Embryonic facial prominence (tissue), 1 donor: ENCODE data around the gene IPO13.
A peak's percentile ranks its signal among the peaks of the same experiment; 100 is the strongest.

Source experiments
- DNase-seq: peaks from one replicate; pipeline ENCODE4 v3.0.0-alpha.2; 2016; ENCODE audit errors: extremely low spot score

The IPO13 gene

DNA sequence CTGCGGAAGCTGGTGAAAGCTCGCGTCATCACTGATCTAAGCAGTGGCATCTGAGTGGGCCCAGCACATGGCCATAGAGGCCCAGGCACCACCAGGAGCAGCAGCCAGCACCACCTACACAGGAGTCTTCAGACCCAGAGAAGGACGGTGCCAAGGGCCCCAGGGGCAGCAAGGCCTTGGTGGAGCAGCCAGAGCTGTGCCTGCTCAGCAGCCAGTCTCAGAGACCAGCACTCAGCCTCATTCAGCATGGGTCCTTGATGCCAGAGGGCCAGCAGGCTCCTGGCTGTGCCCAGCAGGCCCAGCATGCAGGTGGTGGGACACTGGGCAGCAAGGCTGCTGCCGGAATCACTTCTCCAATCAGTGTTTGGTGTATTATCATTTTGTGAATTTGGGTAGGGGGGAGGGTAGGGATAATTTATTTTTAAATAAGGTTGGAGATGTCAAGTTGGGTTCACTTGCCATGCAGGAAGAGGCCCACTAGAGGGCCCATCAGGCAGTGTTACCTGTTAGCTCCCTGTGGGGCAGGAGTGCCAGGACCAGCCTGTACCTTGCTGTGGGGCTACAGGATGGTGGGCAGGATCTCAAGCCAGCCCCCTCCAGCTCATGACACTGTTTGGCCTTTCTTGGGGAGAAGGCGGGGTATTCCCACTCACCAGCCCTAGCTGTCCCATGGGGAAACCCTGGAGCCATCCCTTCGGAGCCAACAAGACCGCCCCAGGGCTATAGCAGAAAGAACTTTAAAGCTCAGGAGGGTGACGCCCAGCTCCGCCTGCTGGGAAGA lies 16.4 kb upstream of the IPO13 start:
- DNase-seq, result no peak

DNA sequence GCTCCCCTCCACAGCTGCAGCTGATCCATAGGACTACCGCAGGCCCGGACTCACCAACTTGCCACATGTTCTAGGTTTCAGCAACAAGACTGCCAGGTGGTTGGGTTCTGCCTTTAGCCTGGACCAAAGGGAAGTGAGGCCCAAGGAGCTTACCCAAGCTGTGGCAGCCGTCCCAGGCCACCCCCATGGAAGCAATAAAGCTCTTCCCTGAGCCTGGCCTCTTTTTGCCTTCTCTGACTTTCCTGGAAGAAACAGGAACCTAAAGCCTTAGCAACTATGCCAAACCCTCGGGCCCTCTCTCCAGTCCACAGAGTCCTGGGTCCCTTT lies 15.8 kb upstream of the IPO13 start:
- DNase-seq, result no peak

DNA sequence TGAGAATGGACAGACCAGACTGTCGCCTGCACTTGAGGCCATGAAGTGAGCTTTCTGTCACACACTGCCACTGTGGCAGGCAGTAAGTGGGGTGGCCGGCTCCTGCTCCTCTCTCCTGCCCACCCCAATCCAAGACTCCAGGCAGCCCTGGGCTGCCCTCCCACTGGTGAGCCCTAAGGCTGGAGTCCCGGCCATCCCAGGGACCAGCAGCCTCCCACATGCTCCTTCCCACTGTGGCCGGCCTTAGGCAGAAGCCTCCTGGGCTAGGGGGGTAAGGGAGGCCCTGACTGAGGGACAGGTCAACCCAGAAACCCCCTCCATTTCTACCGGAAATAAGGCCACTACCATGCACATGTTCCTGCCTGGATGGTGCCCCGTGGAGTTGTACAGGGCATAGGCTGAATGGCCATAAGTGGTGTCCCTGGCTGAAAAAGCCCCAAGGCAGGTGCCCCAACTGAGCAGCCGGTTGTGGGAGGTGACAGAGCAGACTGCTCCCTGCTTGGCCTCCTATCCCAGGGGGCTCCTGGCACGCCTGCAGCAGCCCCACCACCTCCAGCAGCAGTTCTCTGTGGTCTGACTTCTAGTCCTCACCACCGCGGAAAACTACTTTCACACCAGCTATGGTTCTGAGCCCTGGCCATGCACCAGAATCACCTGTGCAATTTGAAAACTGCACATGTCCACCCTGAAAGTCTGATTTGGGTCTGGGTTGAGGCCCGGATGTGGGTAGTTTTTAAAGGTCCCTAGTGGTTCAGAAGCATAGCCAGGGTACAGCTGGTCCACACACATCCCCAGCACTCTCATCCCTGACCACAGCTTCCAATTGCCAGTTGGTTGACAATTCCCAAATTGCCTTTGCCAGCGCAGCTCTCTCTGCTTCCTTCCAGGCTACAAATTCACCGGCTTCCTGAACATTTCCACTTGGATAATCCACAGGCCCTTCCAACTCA lies 14.8 kb upstream of the IPO13 start:
- DNase-seq, result no peak

DNA sequence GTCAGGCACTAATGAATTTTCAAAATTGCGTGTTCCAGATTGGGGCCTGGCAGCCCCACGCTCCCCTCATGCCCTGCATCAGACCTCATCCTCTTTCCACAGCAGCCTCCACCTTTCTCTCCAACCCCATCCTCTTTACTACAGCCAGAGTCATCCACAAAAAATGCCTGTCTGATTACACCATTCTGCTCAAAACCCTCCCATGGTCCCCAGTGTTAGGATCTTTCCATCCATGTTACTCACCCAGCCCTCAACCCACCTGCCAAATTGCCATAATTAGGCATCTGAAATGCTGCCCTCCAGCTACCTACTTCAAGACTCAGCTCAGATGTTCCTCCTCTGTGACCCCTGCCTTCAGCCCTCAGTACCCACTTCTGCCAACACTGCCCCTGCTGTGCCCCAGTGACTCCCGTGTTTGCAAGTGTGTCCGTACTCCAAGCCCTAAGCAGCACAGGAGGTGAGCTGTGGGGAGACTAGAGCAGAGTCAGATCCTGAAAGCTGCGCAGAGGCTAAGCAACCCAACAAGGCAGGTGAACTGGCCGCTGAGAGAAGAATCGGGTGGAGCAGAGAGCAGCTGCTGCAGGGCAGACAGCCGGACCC lies 13.9 kb upstream of the IPO13 start:
- DNase-seq, result no peak

DNA sequence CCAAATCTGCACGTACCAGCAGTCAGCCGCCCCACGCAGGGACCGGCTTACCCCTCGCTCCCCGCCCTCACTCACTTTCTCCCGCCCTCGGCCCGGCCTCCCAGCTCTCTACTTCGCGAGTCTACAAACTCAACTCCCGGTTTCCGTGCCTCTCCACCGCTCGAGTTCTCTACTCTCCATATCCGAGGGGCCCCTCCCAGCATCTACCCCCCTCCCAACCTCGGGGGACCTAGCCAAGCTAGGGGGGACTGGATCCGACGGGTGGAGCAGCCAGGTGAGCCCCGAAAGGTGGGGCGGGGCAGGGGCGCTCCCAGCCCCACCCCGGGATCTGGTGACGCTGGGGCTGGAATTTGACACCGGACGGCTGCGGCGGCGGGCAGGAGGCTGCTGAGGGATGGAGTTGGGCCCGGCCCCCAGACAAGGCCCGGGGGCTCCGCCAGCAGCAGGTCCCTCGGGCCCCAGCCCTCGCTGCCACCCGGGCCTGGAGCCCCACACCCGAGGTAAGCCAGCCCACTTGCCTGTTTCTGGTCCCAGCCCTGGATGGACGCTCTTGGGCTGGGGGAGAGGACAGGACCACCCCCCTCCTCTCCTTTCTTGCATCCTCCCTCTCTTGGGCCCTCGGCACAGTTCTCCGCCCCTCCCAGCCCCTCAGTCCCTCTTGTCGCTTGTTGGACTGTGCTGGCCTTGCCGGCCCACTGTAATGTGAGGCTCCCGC lies 13.2 kb upstream of the IPO13 start, which contains the start of gene ARTN:
Gene ARTN, plus strand, starts transcription at position 416 of the 715 bp plus-strand sequence. CDS start 1,856 bp downstream, outside the sequence.
- no peak for DNase-seq

DNA sequence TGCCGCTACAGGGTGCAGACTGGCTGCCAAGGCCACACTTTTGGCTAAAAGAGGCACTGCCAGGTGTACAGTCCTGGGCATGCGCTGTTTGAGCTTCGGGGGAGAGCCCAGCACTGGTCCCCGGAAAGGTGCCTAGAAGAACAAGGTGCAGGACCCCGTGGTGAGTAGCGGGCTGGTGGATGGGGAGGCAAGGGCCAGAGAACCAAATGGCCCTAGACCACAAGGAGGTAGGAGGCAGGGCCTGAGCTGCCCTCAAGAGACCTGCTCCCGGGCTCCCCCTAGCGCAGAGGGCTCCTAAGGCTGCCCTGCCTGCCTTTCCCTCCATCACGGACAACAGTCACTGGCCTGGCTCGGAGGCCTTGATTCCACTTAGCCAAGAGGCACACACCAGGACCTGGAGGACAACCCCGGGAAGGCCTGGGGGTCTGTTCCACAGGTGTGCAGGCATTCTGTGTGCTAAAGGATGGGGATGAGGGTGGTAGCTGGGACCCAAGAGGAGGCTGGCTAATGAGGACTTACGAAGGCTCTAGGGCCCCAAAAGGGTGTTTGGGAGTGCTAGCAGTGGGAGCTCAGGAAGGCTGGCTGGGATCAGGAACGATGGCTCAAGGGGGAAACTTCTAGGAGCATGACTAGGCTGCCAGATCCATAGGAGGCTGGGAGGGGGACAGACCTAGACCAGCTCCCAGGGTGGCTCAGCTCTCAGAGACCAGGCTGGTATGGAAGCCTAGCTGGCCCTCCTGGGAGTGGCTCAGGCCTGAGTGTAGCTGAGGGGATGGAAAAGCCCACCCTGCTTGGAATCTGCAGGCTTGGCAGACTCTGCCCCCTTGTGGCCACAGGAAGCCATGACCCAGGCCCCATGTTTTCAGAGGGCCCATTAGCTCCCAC lies 12.4 kb upstream of the IPO13 start:
- peak; percentile 51 for DNase-seq

DNA sequence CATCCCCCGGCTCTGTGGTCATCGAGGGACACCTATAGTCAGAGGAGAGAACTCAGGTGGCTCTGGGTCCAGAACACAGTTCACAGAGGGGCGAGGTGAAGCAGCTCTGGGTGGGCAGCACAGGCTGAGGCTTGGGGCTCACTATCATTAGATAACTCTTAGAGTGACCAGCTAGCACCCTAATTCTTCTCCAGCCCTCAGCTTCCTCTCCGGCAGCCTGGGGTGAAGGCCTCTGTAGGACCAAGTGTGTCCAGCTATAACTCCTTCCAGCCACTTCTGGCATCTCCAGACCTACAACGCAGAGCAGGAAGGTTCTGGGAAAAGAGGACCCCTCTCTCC lies 11.8 kb upstream of the IPO13 start:
- no peak for DNase-seq

DNA sequence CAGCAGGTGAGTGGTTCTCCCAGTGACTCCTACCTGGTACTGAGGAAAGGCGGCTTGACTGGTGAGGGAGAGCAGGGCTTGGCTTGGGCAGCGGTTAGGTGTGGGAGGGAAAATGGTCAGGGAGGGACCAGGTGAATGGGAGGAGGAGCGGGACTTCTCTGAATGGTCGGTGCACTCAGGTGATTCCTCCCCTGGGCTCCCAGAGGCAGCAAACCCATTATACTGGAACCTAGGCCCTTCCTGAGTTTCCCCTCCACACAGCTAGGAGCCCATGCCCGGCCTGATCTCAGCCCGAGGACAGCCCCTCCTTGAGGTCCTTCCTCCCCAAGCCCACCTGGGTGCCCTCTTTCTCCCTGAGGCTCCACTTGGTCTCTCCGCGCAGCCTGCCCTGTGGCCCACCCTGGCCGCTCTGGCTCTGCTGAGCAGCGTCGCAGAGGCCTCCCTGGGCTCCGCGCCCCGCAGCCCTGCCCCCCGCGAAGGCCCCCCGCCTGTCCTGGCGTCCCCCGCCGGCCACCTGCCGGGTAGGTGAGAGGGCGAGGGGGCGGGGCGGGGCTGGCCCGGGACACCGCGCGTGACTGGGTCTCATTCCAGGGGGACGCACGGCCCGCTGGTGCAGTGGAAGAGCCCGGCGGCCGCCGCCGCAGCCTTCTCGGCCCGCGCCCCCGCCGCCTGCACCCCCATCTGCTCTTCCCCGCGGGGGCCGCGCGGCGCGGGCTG lies 10.9 kb upstream of the IPO13 start:
- DNase-seq, result no peak

DNA sequence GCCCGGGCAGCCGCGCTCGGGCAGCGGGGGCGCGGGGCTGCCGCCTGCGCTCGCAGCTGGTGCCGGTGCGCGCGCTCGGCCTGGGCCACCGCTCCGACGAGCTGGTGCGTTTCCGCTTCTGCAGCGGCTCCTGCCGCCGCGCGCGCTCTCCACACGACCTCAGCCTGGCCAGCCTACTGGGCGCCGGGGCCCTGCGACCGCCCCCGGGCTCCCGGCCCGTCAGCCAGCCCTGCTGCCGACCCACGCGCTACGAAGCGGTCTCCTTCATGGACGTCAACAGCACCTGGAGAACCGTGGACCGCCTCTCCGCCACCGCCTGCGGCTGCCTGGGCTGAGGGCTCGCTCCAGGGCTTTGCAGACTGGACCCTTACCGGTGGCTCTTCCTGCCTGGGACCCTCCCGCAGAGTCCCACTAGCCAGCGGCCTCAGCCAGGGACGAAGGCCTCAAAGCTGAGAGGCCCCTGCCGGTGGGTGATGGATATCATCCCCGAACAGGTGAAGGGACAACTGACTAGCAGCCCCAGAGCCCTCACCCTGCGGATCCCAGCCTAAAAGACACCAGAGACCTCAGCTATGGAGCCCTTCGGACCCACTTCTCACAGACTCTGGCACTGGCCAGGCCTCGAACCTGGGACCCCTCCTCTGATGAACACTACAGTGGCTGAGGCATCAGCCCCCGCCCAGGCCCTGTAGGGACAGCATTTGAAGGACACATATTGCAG lies 10.2 kb upstream of the IPO13 start:
- no peak for DNase-seq

DNA sequence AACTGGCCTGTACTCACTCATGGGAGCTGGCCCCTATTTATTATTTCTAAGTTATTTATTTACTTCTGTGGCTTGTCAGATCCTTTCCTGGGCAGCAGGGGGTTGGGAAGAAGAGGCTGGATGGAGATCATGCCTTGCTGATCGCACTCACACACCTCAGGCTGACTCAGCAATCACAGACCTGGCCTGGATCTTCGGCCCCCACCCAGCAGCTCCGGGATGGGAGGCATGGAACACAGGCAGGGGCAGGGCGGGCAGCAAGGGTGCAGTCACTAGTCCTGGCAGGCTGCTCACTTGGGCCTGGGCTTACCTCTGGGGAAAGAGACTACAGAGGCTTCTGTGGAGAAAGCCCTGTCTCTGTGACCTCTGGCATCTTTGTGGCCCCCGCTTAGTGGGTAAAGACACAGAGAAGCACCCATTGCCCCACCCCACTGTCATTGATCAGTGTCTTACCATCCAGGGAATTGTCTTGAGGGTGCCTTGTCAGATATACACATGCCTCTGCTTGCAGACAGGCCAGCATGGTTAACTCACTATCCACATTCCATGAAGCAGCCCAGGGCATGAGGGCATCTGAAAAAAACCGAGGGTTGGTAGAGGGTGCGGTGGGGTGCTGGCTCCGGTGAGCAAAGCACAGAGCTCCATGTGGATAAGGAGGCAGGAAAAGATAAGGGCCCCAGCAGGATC lies 9.4 kb upstream of the IPO13 start:
- DNase-seq, result no peak

DNA sequence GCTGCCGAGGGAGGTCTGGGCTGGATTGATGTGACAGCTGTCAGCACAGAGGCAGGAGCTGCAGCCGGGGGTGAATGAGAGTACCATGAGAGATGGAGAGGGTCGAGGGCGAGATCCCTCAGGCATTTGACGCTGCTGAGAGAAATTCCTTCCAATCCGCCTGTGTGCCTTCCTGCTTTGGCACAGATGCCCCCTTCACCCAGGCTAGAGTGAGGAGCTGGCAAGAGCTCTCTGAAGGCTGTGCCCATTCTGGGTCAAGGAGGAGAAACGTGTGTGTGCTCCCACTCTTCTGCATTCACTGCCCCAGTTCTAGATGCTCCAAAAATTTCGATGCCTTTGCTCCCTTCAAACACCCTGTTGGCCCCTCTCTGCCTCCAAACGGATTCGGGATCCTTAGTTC lies 8.4 kb upstream of the IPO13 start:
- DNase-seq, result no peak

DNA sequence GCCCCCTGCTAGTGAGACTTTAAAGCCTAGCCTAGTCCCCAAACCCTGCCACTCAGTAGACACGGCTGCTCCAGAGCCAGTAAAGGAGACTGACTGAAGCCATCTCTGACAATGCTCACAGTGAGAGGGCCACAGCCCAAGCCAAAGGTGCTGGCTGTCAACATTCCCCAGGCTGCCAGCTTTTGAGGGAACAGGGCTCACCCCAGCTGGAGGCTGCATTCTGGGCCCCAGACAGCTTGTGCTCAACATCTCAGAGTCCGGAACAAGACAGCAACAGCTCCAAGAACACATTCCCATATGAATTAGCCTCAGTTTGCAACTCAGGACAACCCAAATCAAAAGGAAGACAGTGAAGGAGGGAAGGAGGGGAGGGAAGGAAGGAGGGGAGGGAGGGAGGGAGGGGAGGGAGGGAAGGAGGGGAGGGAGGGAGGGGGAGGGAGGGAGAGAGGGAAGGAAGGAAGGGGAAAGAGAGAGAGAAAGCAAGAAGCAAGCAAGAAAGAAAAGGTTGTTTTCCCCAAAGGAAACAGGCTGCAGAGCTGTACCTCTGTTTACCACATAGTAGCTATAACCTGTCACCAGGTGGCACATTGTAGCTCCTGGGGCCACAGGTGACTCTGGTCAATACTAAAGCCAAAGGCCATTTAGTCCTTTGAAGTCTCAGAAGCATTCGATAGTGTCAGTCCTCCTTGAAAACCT lies 7.7 kb upstream of the IPO13 start:
- DNase-seq, result no peak

DNA sequence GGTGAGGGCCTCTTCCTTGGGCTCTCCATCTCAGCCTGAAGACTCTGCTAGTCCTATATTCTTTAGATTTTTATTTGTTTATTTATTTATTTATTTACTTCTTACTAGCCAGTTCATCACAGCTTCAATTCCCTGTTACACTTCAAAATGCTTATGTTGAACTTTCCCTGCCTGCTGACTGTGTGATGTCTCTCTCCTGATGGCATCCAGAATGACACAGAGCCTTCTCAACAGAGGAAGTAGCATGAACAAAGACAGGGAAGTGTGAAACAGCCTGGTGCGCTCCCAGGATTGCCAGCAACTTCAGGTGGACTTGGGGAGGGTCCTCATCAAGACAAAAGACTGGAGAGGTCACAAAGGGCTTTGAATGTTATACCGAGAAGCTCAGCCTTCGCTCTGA lies 4.3 kb upstream of the IPO13 start:
- DNase-seq, result no peak

DNA sequence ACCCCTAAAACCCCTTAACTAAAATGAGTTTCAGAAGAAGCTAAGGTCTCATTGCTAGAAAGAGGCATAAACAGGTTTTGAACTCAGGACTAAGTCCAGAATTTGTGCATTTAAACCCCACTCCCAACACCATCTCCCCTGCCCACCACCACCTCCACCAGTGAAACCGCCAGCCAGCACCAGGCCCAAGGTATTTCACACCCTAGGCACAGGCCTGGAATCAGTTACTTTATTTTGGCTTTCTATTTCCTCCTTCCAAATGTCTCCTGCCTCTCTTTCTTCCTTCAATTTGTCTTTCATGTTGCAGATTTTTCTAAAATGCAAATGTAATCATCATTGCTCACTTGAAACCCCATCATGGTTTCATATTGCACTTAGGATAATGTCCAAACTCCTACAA lies 1.9 kb upstream of the IPO13 start:
- DNase-seq, result no peak

DNA sequence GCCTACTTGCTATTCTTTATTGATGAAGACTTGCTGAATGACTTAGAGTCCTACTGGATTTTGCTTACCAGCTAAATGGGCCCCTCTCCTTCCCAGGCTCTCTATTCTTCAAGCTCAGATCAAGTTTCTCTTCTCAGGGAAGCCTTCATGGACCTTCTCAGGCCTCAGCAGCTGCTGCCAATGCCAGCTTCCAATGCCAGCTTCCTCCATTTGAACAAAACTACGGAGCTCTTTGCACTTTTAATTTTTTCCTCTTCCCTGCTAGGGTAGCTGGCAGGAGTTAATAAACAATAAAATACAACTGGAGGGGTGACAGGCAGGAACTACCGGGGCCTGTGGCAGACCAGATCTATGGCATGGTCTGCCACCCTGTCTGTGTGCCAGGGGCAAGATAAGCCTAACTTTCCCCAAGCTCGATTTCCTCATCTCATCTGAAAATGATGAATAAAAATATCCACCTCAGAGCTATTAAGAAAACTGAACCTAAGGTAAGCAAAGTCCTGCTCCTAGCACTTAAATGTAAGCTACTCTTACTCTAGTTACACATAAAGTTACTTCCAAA lies 995 bp upstream of the IPO13 start:
- no peak for DNase-seq

DNA sequence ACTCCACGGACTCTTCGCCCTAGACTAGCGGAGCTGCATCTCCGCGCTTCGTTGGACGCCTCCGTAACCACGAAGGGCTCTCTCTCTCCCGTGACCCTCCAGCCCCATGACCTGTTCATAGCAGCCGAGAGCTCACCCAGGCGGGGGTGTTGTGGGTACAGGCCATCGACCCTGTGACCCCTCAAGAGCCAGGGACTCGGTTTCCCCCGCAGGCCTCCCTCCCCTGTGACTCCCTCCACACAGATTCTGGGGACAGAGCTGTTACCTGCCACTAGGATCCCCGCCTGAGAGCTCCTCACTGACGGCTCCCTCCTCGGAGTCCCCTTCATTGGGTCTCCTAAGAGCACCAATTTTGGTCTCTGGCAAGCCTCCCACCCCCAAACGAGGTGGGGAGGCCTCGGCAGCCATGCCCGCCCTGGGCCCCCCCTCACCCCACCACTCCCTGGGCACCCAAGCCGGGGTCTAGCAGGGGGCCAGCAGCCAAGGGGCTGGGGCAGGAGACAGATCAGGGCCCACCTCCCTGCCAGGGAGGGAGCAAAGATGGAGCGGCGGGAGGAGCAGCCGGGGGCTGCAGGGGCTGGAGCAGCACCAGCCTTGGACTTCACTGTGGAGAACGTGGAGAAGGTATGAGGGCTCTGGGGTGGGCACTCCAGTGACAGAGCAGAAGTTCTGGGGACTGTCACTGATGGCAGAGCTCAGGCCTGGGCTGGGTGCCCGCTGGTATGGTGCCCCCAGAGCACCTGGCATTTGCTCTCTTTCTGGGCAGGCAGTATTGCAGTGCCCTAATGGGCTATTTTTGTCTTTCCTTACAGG lies 517 bp downstream of the IPO13 start:
- no peak for DNase-seq

DNA sequence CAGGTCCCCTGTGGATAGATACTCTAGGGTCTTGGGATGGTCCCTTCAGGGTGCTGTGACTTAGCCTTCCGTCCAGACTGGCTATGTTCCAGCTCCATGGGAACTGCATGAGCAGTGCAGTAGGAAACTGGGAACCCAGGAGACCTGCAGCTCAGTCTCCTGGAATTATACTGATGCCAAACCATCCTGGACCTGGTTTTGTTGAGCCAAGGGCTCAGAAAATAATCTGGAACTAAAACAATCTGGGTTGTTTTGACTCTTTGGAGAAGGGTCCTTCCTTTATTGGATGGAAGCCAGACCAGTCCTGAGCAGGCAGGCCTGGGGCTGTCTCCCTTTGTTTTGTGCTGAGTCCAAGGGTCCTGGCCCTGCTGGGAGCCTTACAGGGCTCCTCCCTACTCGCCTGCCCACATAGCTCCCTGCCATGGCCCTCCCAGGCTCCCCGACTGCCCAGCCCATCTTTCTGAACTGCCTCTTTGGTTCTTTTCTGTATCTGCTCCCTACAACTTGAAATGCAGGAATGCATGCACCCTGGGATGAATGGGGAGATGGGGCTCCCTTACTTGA lies 1.2 kb downstream of the IPO13 start:
- DNase-seq, result no peak
